Activated T-helper 2 cell treated with anti-CD3 and anti-CD28 coated beads, Interferon-gamma antibody, Interleukin-2, Interleukin-4, amounts not matched to agents 10 μg/mL and 5 μg/mL and 100 μg/mL, durations not matched to agents 14 hours and 24 hours and 36 hours (primary cell): Measurements from ENCODE around the gene FKBP14. TPM values are rescaled to one million over a fixed set of nuclear protein-coding genes. Genes with fewer than 3 reads are reported as not detected.
"Not testable (repeated sequence)": the region's sequence is repeated elsewhere in the genome, so short reads cannot be mapped to it uniquely, and the experiment has no call there.

ENCODE experiments used
- DNase-seq: peaks from one replicate; pipeline ENCODE4 v3.0.0; 2021; ENCODE audit warnings: low spot score
- H3K27ac Mint-ChIP-seq: one replicate; pipeline ENCODE4 v1.8.0; 2021; ENCODE audit warnings: mixed read lengths
- H3K27me3 Mint-ChIP-seq: one replicate; pipeline ENCODE4 v1.8.0; 2021; ENCODE audit warnings: low read depth, mixed read lengths
- H3K36me3 Mint-ChIP-seq: one replicate; pipeline ENCODE4 v1.8.0; 2021; ENCODE audit warnings: low read depth, mixed read lengths
- H3K4me1 Mint-ChIP-seq: one replicate; pipeline ENCODE4 v1.8.0; 2021; ENCODE audit warnings: low read depth, mixed read lengths
- H3K4me3 Mint-ChIP-seq: one replicate; pipeline ENCODE4 v1.8.0; 2021; ENCODE audit warnings: low read depth, mild to moderate bottlenecking, moderate library complexity, mixed read lengths
- H3K9me3 Mint-ChIP-seq: one replicate; pipeline ENCODE4 v1.8.0; 2021; ENCODE audit warnings: mixed read lengths
- intact Hi-C: fragments of 100-400 bp; cut with micrococcal nuclease; formaldehyde crosslinking; loops from one replicate; pipeline ENCODE4 v1.15.1; 2023
- total RNA-seq: library from RNA; stranded (reverse); gene quantifications from 2 replicates; pipeline ENCODE4 v1.2.3, GENCODE V29; 2022

Gene FKBP14
- total RNA-seq, 1 donor from 2014 or later = 8.0 TPM

DNA sequence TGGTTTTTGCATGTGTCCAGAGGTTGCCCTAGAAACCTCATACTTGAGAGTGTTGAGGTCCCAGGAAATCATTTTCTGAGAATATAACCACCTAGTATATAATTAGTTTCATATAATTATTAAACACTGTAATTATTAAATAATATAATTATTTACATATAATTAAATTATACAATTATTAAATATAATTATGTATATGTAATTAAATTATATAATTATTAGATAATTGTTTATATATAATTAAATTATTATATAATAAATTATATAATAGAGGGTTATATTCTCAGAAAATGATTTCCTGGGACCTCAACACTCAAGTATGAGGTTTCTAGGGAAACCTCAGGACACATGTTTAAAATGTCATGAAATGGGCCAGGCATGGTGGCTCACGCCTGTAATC, 64.5 kb downstream of the FKBP14 start:
- Mint-ChIP-seq H3K36me3 (no peaks in the 10 kb centered on the region), H3K4me3 (no peak overlapping the region), H3K4me1 (no peaks in the 10 kb centered on the region), H3K27me3 (peaks cover 9% of the 10 kb centered on the region), H3K9me3 (no peaks in the 10 kb centered on the region), H3K27ac (no peak overlapping the region)
- DNase-seq = no peak
- intact Hi-C loops = no loop called here

GRCh38 chr7:29961611-29962010, 64.9 kb downstream of the FKBP14 start:
- H3K27ac Mint-ChIP-seq, H3K9me3 Mint-ChIP-seq, H3K4me1 Mint-ChIP-seq, H3K4me3 Mint-ChIP-seq, H3K36me3 Mint-ChIP-seq, H3K27me3 Mint-ChIP-seq, intact Hi-C loops, DNase-seq: not testable (repeated sequence)

Other genes with a start within 250 kb of the FKBP14 start
- not detected in 2 replicates for gene WIPF3, start 220.2 kb downstream of the FKBP14 start, total RNA-seq
- 0.74 and 0.82 TPM in 2 replicates for gene SCRN1, start 36.9 kb downstream of the FKBP14 start, total RNA-seq
- 10.9 and 11.9 TPM in 2 replicates for gene PLEKHA8, start 1.7 kb upstream of the FKBP14 start, total RNA-seq
- gene MTURN, start 108.3 kb upstream of the FKBP14 start, total RNA-seq = 4.0 and 4.7 TPM in 2 replicates